TTC549 (cell line): ENCODE data around the gene NACA.
A peak's percentile ranks its signal among the peaks of the same experiment; 100 is the strongest.
"Not testable (repeated sequence)": the region's sequence is repeated elsewhere in the genome, so short reads cannot be mapped to it uniquely, and the experiment has no call there.

ENCODE experiments used
- FAIRE-seq: peaks from 2 replicates; lab custom pipeline; 2012; peaks lifted over from hg19 to GRCh38; lab: Jason Lieb, UNC

The NACA gene

GRCh38 chr12:56724972-56725722, at the start of gene NACA:
Gene NACA, minus strand, starts transcription at chr12:56725299. Its CDS starts 778 bp downstream, at chr12:56724521.
- peak; percentile 90 for FAIRE-seq

GRCh38 chr12:56773113-56773512, 48.0 kb upstream of the NACA start:
- no peak for FAIRE-seq

- no peak for FAIRE-seq
Measured at GRCh38 chr12:56772625-56773024, 47.5 kb upstream of the NACA start.

- FAIRE-seq = no peak
Measured at GRCh38 chr12:56769868-56770267, 44.8 kb upstream of the NACA start.

GRCh38 chr12:56768424-56768823, 43.3 kb upstream of the NACA start:
- FAIRE-seq = no peak

- no peak for FAIRE-seq
Measured at GRCh38 chr12:56766535-56766934, 41.4 kb upstream of the NACA start.

- no peak for FAIRE-seq
Measured at GRCh38 chr12:56763753-56764657, 38.9 kb upstream of the NACA start.

GRCh38 chr12:56761812-56762211, 36.7 kb upstream of the NACA start:
- no peak for FAIRE-seq

- FAIRE-seq = no peak
Measured at GRCh38 chr12:56760460-56760859, 35.4 kb upstream of the NACA start.

- no peak for FAIRE-seq
Measured at GRCh38 chr12:56759263-56759908, 34.3 kb upstream of the NACA start.

- no peak for FAIRE-seq
Measured at GRCh38 chr12:56758728-56759262, 33.7 kb upstream of the NACA start.

- not testable (repeated sequence) for FAIRE-seq
Measured at GRCh38 chr12:56757971-56758370, 32.9 kb upstream of the NACA start.

GRCh38 chr12:56753566-56753965, 28.5 kb upstream of the NACA start:
- no peak for FAIRE-seq

- no peak for FAIRE-seq
Measured at GRCh38 chr12:56751712-56752598, 26.9 kb upstream of the NACA start, which contains the start of gene PRIM1. Gene PRIM1, minus strand, starts transcription at chr12:56752323. Its CDS starts 25 bp downstream, at chr12:56752298.

GRCh38 chr12:56750596-56750995, 25.5 kb upstream of the NACA start:
- FAIRE-seq = not testable (repeated sequence)

GRCh38 chr12:56749853-56750252, 24.8 kb upstream of the NACA start:
- no peak for FAIRE-seq

- no peak for FAIRE-seq
Measured at GRCh38 chr12:56749359-56749758, 24.3 kb upstream of the NACA start.

GRCh38 chr12:56728139-56728861, 3.2 kb upstream of the NACA start:
- no peak for FAIRE-seq

GRCh38 chr12:56726196-56726675, 1.1 kb upstream of the NACA start:
- not testable (repeated sequence) for FAIRE-seq

GRCh38 chr12:56725723-56726102, 614 bp upstream of the NACA start:
- no peak for FAIRE-seq

GRCh38 chr12:56724701-56724971, 463 bp downstream of the NACA start:
- FAIRE-seq = no peak
